Mesenchymal stem cell (in vitro differentiated cells and primary cell): Measurements from ENCODE around the gene COL4A2.
"Not testable (repeated sequence)": the region's sequence is repeated elsewhere in the genome, so short reads cannot be mapped to it uniquely, and the experiment has no call there.

Source experiments
- DNase-seq: peaks from one replicate; pipeline ENCODE4 v3.0.0-alpha.2; 2013
- H2AFZ ChIP-seq: one replicate; pipeline ENCODE4 v1.6.1; 2013; ENCODE audit warnings: low read depth, mild to moderate bottlenecking, control low read depth, inconsistent platforms, low read length, moderate library complexity
- H2AK5ac ChIP-seq: 2 replicates; pipeline ENCODE4 v1.6.1; 2013; ENCODE audit warnings: low read length, moderate library complexity, mild to moderate bottlenecking, inconsistent platforms; ENCODE audit not compliant: severe bottlenecking
- H2BK120ac ChIP-seq: one replicate; pipeline ENCODE4 v1.6.1; 2013; ENCODE audit warnings: low read depth, mild to moderate bottlenecking, inconsistent platforms, low read length, moderate library complexity
- H2BK12ac ChIP-seq, 2 experiments: one replicate each; pipeline ENCODE4 v1.6.1; 2013; ENCODE audit warnings: inconsistent platforms in 2 of 2, low read length in 2 of 2, mild to moderate bottlenecking in 2 of 2, moderate library complexity in 2 of 2, control low read depth in 1 of 2
- H2BK15ac ChIP-seq: one replicate; pipeline ENCODE4 v1.6.1; 2013; ENCODE audit warnings: mild to moderate bottlenecking, low read depth, inconsistent platforms; ENCODE audit not compliant: poor library complexity, severe bottlenecking
- H2BK5ac ChIP-seq: 2 replicates; pipeline ENCODE4 v1.6.1; 2013; ENCODE audit warnings: low read depth, mild to moderate bottlenecking, low read length, control low read depth, inconsistent platforms; ENCODE audit not compliant: poor library complexity, severe bottlenecking
- H3K14ac ChIP-seq, 2 experiments: one replicate each; pipeline ENCODE4 v1.6.1; 2013; ENCODE audit warnings: inconsistent platforms in 2 of 2, low read length in 2 of 2, control low read depth in 1 of 2, mild to moderate bottlenecking in 1 of 2, moderate library complexity in 1 of 2
- H3K18ac ChIP-seq, 2 experiments: one replicate each; pipeline ENCODE4 v1.6.1; 2013; ENCODE audit warnings: inconsistent platforms in 2 of 2, low read length in 2 of 2, control low read depth in 1 of 2, low read depth in 1 of 2, mild to moderate bottlenecking in 1 of 2
- H3K23ac ChIP-seq, 2 experiments: one replicate each; pipeline ENCODE4 v1.6.1; 2013; ENCODE audit warnings: inconsistent platforms in 2 of 2, low read length in 2 of 2, mild to moderate bottlenecking in 2 of 2, moderate library complexity in 2 of 2, control low read depth in 1 of 2
- H3K27ac ChIP-seq: 2 replicates; pipeline ENCODE4 v1.5.1; 2013; ENCODE audit warnings: mild to moderate bottlenecking, moderate library complexity, low read length, control low read depth, inconsistent platforms; ENCODE audit not compliant: poor library complexity, severe bottlenecking
- H3K27me3 ChIP-seq, 2 experiments: 2 replicates each; pipeline versions ENCODE4 v1.6.1 to v1.7.0; 2013; ENCODE audit warnings: low read length in 2 of 2, mild to moderate bottlenecking in 2 of 2, moderate library complexity in 2 of 2, control low read depth in 1 of 2, inconsistent platforms in 1 of 2; ENCODE audit not compliant: control insufficient read depth in 1 of 2, insufficient read depth in 1 of 2
- H3K36me3 ChIP-seq, 2 experiments: 2 replicates each; pipeline versions ENCODE4 v1.6.1 to v1.7.0; 2013; ENCODE audit warnings: low read length in 2 of 2, control low read depth in 1 of 2, inconsistent platforms in 1 of 2, low read depth in 1 of 2, mild to moderate bottlenecking in 1 of 2; ENCODE audit not compliant: insufficient read depth in 2 of 2, control insufficient read depth in 1 of 2
- H3K4ac ChIP-seq, 2 experiments: one replicate each; pipeline ENCODE4 v1.6.1; 2013; ENCODE audit warnings: inconsistent platforms in 2 of 2, low read length in 2 of 2, mild to moderate bottlenecking in 2 of 2, moderate library complexity in 2 of 2, control low read depth in 1 of 2, low read depth in 1 of 2
- H3K4me1 ChIP-seq: 2 replicates; pipeline ENCODE4 v1.6.1; 2013; ENCODE audit warnings: low read depth, low read length, control low read depth; ENCODE audit not compliant: control insufficient read depth, insufficient read depth
- H3K4me2 ChIP-seq: 2 replicates; pipeline ENCODE4 v1.6.1; 2013; ENCODE audit warnings: low read length, mild to moderate bottlenecking, inconsistent platforms; ENCODE audit not compliant: poor library complexity, severe bottlenecking
- H3K4me3 ChIP-seq, 2 experiments: 2 replicates each; pipeline versions ENCODE4 v1.5.1 to v1.7.0; 2013; ENCODE audit warnings: low read length in 2 of 2, mild to moderate bottlenecking in 2 of 2, control low read depth in 1 of 2, low read depth in 1 of 2; ENCODE audit not compliant: insufficient read depth in 1 of 2
- H3K79me1 ChIP-seq: replicated peaks from 2 replicates; pipeline ENCODE4 v1.6.1; 2013; ENCODE audit warnings: mild to moderate bottlenecking, control low read depth, low read length, inconsistent platforms; ENCODE audit not compliant: poor library complexity, severe bottlenecking
- H3K9ac ChIP-seq: 2 replicates; pipeline ENCODE4 v1.7.0; 2013; ENCODE audit warnings: mild to moderate bottlenecking, low read length, moderate library complexity
- H3K9me3 ChIP-seq: 2 replicates; pipeline ENCODE4 v1.7.0; 2013; ENCODE audit warnings: mild to moderate bottlenecking, low read length; ENCODE audit not compliant: control insufficient read depth
- H4K8ac ChIP-seq: one replicate; pipeline ENCODE4 v1.6.1; 2013; ENCODE audit warnings: inconsistent platforms, mild to moderate bottlenecking, low read length, moderate library complexity
- H4K91ac ChIP-seq: one replicate; pipeline ENCODE4 v1.6.1; 2013; ENCODE audit warnings: mild to moderate bottlenecking, low read length, inconsistent platforms
- WGBS: methylation state at CpG from one replicate; pipeline ENCODE4 v1.1.7; 2013; ENCODE audit warnings: mixed read lengths; 5-methylcytosine and 5-hydroxymethylcytosine counted together

Gene COL4A2

GRCh38 chr13:110450941-110451730, 144.1 kb downstream of the COL4A2 start:
- H3K79me1 ChIP-seq, result peaks cover 16% of the 10 kb centered on the region
- H4K91ac ChIP-seq, result no peak overlapping the region
- no peaks in the 10 kb centered on the region for H3K9me3 ChIP-seq
- no peak overlapping the region for H3K27ac ChIP-seq
- peak overlapping the region; percentile 11 to 24 for H2BK12ac ChIP-seq
- no peak overlapping the region for H2BK120ac ChIP-seq
- H3K18ac ChIP-seq, result peak overlapping the region in 1 of 2 experiments; percentile 2
- no peak overlapping the region for H2AFZ ChIP-seq
- H3K14ac ChIP-seq, result no peak overlapping the region
- H3K27me3 ChIP-seq, result no peaks in the 10 kb centered on the region
- WGBS, result 97% methylated on average over 11 of the region's 12 CpGs
- peaks cover 30 to 60% of the 10 kb centered on the region in 2 experiments for H3K36me3 ChIP-seq
- H2AK5ac ChIP-seq, result peak overlapping the region; percentile 57
- H3K4me3 ChIP-seq, result no peak overlapping the region
- H3K23ac ChIP-seq, result no peak overlapping the region
- H4K8ac ChIP-seq, result no peak overlapping the region
- no peak for DNase-seq
- no peak overlapping the region for H2BK15ac ChIP-seq
- no peak overlapping the region for H2BK5ac ChIP-seq
- no peak overlapping the region for H3K4me2 ChIP-seq
- no peak overlapping the region for H3K4ac ChIP-seq
- H3K9ac ChIP-seq, result no peak overlapping the region
- peaks cover 29% of the 10 kb centered on the region for H3K4me1 ChIP-seq

GRCh38 chr13:110453091-110453490, 146.0 kb downstream of the COL4A2 start:
- Histone ChIP-seq H3K79me1 (peaks cover 17% of the 10 kb centered on the region), H3K4me1 (peaks cover 18% of the 10 kb centered on the region), H3K36me3 (peaks cover 30 to 60% of the 10 kb centered on the region in 2 experiments)
- not testable (repeated sequence) for H3K4me3 ChIP-seq, H4K91ac ChIP-seq, H3K27me3 ChIP-seq, H2BK5ac ChIP-seq, H3K23ac ChIP-seq, H3K9ac ChIP-seq, H3K27ac ChIP-seq, H3K14ac ChIP-seq, H4K8ac ChIP-seq, H3K4me2 ChIP-seq, H2BK15ac ChIP-seq, H3K18ac ChIP-seq, H2BK120ac ChIP-seq, H2BK12ac ChIP-seq, DNase-seq, H2AK5ac ChIP-seq, H2AFZ ChIP-seq, H3K4ac ChIP-seq, H3K9me3 ChIP-seq
- 98% methylated on average over 11 of the region's 11 CpGs for WGBS

- H3K9ac ChIP-seq, result no peak overlapping the region
- no peak overlapping the region for H2AFZ ChIP-seq
- peaks cover 16% of the 10 kb centered on the region for H3K4me1 ChIP-seq
- no peak overlapping the region for H3K23ac ChIP-seq
- H2AK5ac ChIP-seq, result no peak overlapping the region
- H4K91ac ChIP-seq, result no peak overlapping the region
- no peak overlapping the region for H3K14ac ChIP-seq
- H3K27me3 ChIP-seq, result no peaks in the 10 kb centered on the region
- no peak overlapping the region for H2BK15ac ChIP-seq
- no peak overlapping the region for H2BK12ac ChIP-seq
- H3K36me3 ChIP-seq, result peaks cover 27 to 65% of the 10 kb centered on the region in 2 experiments
- H2BK5ac ChIP-seq, result no peak overlapping the region
- 89% methylated on average over 2 of the region's 2 CpGs for WGBS
- H3K4ac ChIP-seq, result no peak overlapping the region
- no peak overlapping the region for H2BK120ac ChIP-seq
- H3K18ac ChIP-seq, result no peak overlapping the region
- DNase-seq, result no peak
- H3K4me3 ChIP-seq, result no peak overlapping the region
- H3K27ac ChIP-seq, result no peak overlapping the region
- peaks cover 17% of the 10 kb centered on the region for H3K79me1 ChIP-seq
- H4K8ac ChIP-seq, result no peak overlapping the region
- no peak overlapping the region for H3K4me2 ChIP-seq
- no peaks in the 10 kb centered on the region for H3K9me3 ChIP-seq
These were observed 146.7 kb downstream of the COL4A2 start for GRCh38 chr13:110453797-110454196.

GRCh38 chr13:110454227-110454859, 147.3 kb downstream of the COL4A2 start:
- Histone ChIP-seq H3K4me2 (no peak overlapping the region), H2BK15ac (no peak overlapping the region), H3K79me1 (peaks cover 16% of the 10 kb centered on the region), H2BK12ac (no peak overlapping the region), H3K14ac (no peak overlapping the region), H3K4me1 (peaks cover 13% of the 10 kb centered on the region), H3K9me3 (no peaks in the 10 kb centered on the region), H3K23ac (no peak overlapping the region), H2BK120ac (no peak overlapping the region), H2AFZ (no peak overlapping the region), H3K4ac (no peak overlapping the region), H4K8ac (no peak overlapping the region), H3K36me3 (peaks cover 32 to 67% of the 10 kb centered on the region in 2 experiments), H3K18ac (no peak overlapping the region), H3K27me3 (no peaks in the 10 kb centered on the region), H3K9ac (no peak overlapping the region), H3K27ac (no peak overlapping the region), H3K4me3 (no peak overlapping the region), H2AK5ac (no peak overlapping the region), H4K91ac (peak overlapping the region; percentile 35), H2BK5ac (no peak overlapping the region)
- DNase-seq, result no peak
- 87% methylated on average over 21 of the region's 21 CpGs for WGBS
